GM12874 (cell line): ENCODE data around the gene COTL1.

Source experiments
- TF ChIP-seq, protein P1 (sequence below): IDR thresholded peaks from 2 replicates; pipeline ENCODE4 v1.5.1; 2011; ENCODE audit warnings: low read depth, mild to moderate bottlenecking, control low read depth, low read length, moderate library complexity; ENCODE audit not compliant: insufficient read depth

COTL1 gene

DNA sequence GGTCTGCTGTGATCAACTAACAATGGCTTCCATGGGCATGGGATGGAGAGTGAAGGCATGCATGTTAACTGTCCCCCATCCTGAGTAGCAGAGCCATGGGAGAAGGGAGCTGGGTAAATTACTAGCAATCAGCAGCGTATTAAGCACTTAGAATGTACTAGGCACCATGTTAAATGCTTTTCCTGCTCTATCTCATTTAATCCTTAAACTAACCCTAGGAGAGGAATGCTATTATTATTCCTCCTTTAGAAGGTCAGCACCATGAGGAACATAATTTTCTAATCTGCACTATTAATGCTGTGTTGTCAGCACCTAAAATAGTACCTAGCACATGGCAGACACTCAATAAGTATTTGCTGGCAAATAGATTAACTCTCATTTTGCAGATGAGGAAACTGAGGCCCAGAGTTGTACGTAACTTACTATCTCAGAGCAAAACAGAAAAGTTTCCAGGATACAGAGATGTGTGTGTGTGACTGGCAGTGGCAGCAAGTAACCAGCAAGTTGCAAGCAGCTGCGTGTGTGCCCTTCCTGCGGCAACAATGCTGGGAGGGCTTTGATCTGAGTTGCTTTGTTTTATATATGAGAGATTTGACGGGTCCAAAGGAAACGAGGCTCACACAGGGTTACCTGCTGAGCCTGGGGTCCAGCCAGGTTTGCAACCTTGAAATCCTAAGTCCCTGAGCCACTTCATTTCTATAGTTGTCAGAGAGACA, 23.9 kb upstream of the COTL1 start:
- TF ChIP-seq, protein P1, sequence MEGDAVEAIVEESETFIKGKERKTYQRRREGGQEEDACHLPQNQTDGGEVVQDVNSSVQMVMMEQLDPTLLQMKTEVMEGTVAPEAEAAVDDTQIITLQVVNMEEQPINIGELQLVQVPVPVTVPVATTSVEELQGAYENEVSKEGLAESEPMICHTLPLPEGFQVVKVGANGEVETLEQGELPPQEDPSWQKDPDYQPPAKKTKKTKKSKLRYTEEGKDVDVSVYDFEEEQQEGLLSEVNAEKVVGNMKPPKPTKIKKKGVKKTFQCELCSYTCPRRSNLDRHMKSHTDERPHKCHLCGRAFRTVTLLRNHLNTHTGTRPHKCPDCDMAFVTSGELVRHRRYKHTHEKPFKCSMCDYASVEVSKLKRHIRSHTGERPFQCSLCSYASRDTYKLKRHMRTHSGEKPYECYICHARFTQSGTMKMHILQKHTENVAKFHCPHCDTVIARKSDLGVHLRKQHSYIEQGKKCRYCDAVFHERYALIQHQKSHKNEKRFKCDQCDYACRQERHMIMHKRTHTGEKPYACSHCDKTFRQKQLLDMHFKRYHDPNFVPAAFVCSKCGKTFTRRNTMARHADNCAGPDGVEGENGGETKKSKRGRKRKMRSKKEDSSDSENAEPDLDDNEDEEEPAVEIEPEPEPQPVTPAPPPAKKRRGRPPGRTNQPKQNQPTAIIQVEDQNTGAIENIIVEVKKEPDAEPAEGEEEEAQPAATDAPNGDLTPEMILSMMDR = no peak

DNA sequence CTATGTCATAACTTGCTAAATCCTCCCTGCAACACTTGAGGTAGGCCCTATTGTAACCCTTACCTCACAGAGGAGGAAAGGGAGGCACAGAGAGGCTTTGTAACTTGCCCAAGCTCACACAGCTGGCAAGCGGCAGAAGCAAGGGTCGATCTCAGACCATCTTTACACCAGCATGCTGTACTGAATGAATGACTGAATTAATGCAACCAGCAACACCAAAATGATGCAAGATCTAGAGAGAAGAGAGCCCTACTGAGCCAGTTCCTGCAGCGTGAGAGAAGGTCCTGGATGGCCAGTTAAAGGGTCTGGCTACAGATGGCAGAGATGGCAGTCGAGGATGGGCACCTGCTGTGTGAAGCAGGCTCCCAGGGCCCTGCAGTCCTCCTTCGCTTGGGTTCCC, 22.3 kb upstream of the COTL1 start:
- TF ChIP-seq, protein P1 = no peak

DNA sequence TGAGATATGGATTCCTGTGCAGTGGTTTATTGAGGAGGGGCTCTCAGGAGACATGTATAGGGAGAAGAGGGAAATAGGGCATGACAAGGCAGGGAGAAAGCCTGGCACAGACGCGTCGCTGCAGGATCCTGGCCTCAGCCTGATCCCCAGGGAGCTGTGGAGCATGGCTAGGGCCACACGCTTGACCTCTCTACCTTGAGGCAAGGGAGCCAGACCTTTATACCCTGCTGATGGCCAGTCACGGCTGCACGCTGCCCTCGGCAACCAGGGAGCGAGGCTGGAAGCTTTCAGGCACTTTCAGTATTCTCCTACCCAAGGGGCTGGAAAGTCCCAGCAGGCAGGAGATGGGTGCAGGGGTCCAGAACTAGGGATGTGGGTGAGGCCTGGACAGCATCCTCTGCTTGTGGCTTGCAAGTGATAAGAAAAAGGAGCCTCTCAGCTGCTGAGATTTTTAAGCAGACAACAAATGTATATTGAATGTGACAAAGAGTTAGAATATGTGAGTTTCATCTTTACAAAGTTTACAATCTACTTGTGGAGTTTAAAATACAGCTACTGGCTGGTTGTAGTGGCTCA, 20.4 kb upstream of the COTL1 start:
- TF ChIP-seq, protein P1 = no peak

DNA sequence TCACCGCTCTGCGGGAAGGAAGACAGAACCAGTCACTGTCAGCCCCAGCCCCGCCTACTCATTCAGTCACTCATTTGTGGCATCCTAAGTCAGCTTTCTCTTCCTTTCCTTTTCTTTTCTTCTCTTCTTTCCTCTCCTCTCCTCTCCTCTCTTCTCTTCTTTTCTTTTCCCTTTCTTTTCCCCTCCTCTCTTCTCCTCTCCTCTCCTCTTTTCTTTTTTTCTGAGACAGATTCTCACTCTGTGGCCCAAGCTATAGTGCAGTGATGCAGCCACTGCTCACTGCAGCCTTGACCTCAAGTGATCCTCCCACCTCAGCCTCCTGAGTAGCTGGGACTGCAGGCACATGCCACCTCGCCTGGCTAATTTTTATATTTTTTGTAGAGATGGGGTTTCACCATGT, 19.8 kb upstream of the COTL1 start:
- TF ChIP-seq, protein P1 = no peak

DNA sequence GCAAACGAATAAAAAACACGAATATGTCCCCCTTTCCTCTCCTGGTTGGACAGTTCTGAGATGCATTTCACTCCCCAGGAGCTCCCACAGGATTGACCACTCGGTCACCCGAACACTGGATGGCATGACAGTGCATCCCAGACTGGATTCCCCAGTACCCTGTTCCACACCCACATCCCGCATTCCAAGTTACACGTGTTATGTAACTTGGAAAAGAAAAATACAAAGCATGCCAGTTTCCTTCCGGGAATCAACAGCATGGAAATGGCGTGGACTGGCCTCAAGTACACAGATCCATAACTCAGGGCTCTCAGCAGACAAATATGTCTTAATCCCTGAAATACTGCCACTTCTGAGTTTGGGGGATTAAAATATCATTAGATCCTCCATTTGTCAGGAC, 17.8 kb upstream of the COTL1 start:
- TF ChIP-seq, protein P1 = no peak

DNA sequence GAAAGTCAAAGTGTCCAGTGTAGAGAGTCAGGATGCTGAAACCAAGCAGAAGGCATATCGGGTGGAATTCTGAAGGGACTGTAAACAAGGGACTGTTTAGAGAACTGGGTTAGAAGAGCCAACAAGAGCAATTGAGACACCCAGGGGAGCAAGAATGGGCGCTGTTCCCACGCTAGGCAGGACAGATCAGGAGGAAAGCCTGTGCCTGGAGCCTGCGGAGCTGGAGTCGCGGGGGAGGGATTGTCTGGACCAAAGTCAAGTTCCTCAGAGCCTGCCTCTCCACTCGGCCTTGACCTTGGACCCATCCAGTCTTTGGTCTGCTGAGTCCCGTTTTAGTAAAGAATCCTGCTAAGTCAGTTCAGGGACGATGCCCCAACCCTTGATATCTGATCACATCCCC, 15.7 kb upstream of the COTL1 start:
- TF ChIP-seq, protein P1 = no peak

DNA sequence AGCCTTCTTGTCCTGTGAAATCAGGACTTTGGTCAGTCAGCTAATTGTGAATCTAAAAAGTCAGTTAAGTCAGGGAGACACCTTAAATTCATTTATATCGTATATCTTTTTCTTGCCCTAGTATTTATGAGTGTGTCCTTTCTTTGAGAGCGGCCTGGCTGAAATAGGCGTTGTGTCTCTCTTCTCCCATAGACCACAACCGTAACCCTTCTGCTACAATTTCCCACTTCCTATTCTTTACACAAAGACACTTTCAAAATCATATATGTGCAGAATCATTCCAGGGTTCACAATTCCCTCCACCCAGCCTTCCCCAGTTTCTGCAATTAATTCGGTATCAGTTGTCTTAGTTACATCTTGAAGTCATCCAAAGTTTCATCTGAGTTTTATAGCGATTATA, 14.0 kb upstream of the COTL1 start:
- TF ChIP-seq, protein P1 = no peak
